Brain microvascular endothelial cell (primary cell): Measurements from ENCODE around the gene RBBP4.

Experiments used
- DNase-seq: peaks from one replicate; pipeline ENCODE4 v3.0.0-alpha.2; 2020
- H3K27ac ChIP-seq: fragments of 250-450 bp; sonication (Bioruptor Pico); 2 replicates; pipeline ENCODE4 v1.5.1; 2020; ENCODE audit warnings: mild to moderate bottlenecking, moderate library complexity
- H3K27me3 ChIP-seq: fragments of 250-450 bp; sonication (Bioruptor Pico); replicated peaks from 2 replicates; pipeline ENCODE4 v1.5.1; 2020; ENCODE audit warnings: mild to moderate bottlenecking
- H3K36me3 ChIP-seq: fragments of 250-450 bp; sonication (Bioruptor Pico); replicated peaks from 2 replicates; pipeline ENCODE4 v1.5.1; 2020; ENCODE audit warnings: mild to moderate bottlenecking
- H3K4me3 ChIP-seq: 2 replicates; pipeline ENCODE4 v1.5.1; 2011; ENCODE audit warnings: low read depth, mild to moderate bottlenecking, control low read depth, low read length, moderate library complexity
- in situ Hi-C: cut with HindIII; loops from 2 replicates; pipeline ENCODE4 v1.10.0; 2017; ENCODE audit warnings: low sequenced_read_pairs, low pct_ligation_motif_present
- TF ChIP-seq, protein P1 (sequence below): IDR thresholded peaks from 2 replicates; pipeline ENCODE4 v1.5.1; 2011; ENCODE audit warnings: low read depth, mild to moderate bottlenecking, moderate library complexity, low read length, control low read depth, inconsistent platforms; ENCODE audit errors: missing control alignments

The RBBP4 gene

DNA sequence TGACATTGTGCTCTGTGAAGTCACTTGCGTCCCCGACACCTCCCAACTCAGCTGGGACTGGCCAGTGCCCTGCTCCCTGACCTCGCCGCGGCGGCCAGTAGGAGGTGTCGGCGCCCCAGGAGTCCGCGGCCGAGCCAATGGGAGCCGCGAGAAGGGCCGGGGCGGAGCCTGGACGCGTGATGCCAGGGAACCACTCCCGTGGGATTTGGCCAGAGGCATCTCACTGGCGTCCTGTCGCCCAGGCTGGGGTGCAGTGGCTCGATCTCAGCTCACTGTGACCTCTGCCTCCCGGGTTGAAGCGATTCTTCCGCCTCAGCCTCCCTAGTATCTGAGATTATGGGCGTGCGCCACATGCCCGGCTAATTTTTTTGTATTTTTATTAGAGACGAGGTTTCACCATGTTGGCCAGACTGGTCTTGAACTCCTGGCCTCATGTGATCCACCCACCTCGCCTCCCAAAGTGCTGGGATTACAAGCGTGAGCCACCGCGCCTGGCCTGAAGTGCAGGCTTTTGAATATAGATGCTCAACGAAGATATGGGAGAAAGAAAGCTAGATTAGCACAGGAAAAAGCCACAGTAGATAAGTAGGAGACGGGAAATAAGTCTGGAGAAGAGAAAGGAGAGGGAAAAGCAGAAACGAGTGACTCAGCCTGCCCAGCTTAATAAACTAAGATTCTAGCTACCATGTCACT, 38.7 kb upstream of the RBBP4 start:
- in situ Hi-C loops = no loop called here
- TF ChIP-seq, protein P1, sequence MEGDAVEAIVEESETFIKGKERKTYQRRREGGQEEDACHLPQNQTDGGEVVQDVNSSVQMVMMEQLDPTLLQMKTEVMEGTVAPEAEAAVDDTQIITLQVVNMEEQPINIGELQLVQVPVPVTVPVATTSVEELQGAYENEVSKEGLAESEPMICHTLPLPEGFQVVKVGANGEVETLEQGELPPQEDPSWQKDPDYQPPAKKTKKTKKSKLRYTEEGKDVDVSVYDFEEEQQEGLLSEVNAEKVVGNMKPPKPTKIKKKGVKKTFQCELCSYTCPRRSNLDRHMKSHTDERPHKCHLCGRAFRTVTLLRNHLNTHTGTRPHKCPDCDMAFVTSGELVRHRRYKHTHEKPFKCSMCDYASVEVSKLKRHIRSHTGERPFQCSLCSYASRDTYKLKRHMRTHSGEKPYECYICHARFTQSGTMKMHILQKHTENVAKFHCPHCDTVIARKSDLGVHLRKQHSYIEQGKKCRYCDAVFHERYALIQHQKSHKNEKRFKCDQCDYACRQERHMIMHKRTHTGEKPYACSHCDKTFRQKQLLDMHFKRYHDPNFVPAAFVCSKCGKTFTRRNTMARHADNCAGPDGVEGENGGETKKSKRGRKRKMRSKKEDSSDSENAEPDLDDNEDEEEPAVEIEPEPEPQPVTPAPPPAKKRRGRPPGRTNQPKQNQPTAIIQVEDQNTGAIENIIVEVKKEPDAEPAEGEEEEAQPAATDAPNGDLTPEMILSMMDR = peak; percentile 24
- peak; percentile 72 for DNase-seq
- Histone ChIP-seq H3K36me3 (no peaks in the 10 kb centered on the region), H3K4me3 (peak overlapping the region; percentile 60), H3K27ac (no peak overlapping the region), H3K27me3 (no peaks in the 10 kb centered on the region)

DNA sequence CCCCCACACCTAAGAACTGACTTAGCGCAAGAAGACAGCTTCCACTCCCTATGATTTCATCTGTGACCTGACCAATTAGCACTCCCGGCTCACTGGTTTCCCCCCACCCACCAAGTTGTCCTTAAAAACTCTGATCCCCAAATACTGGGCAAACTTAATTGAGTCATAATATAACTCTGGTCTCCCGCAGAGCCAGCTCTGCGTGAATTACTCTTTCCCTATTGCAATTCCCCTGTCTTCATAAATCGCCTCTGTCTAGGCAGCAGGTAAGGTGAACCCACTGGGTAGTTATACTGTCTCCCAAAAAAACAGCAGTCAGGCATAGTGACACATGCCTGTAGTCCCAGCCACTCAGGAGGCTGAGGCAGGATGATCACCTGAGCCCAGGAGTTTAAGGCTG, 37.5 kb upstream of the RBBP4 start:
- TF ChIP-seq, protein P1 = no peak
- Histone ChIP-seq H3K27me3 (no peaks in the 10 kb centered on the region), H3K27ac (no peak overlapping the region), H3K36me3 (no peaks in the 10 kb centered on the region), H3K4me3 (no peak overlapping the region)
- in situ Hi-C loops = no loop called here
- no peak for DNase-seq

DNA sequence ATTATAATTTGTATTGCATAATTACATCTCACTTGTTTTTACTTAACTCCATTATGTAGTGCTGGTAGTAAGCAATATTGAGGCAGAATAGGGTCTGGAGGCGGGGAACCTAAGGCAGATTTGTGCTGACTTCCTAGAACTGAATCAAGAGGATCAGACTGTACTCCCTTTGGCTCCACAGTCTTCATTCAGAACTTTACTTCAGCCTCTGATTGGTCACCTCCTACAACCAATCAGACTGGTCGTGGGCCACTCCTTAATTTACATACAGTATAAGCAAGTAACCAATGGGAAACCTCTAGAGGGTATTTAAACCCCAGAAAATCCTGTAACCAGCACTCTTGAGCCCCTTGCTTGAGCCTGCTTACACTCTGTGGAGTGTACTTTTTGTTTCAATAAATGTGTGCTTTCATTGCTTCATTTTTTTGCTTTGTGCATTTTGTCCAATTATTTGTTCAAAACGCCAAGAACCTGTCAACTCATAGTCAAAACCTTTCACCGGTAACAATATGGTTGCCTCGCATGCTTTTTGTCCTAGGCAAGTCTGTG, 32.3 kb upstream of the RBBP4 start:
- Histone ChIP-seq H3K27ac (no peak overlapping the region), H3K36me3 (peaks cover 9% of the 10 kb centered on the region), H3K4me3 (no peak overlapping the region), H3K27me3 (no peaks in the 10 kb centered on the region)
- in situ Hi-C loops = no loop called here
- DNase-seq = no peak
- TF ChIP-seq, protein P1 = no peak

DNA sequence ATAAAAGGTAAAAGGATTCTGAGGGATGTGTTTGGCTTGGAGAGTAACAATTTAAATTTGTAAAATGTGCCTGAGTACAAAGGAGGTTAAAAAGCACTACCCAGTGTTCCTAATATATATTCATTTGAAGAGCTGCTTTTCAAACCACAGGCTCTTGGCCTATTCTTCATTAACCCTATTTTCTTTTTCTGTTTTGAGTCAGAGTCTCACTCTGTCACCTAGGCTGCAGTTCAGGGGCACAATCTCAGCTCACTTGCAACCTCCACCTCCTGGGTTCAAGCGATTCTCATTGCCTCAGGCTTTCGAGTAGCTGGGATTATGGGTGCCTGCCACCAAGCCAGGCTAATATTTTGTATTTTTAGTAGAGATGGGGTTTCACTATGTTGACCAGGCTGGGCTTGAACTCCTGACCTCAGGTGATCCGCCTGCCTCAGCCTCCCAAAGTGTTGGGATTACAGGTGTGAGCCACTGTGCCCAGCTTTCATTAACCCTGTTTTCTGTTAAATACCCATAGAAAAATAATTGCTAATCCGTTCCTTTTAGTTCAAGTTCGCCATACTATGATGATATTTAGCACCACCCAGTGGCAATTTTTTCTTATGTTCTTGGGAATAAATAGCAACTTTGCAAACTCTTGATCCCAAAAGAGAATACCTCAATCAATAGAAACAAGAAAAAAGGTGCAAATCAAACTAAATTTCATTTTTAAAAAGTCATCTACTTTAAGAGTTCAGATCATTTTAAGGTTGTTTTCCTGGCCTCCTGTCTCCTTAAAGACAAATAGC, 31.1 kb upstream of the RBBP4 start:
- in situ Hi-C loops = no loop called here
- no peak overlapping the region for H3K4me3 ChIP-seq
- TF ChIP-seq, protein P1 = no peak
- H3K27me3 ChIP-seq = no peaks in the 10 kb centered on the region
- DNase-seq = peak; percentile 4
- no peak overlapping the region for H3K27ac ChIP-seq
- peaks cover 9% of the 10 kb centered on the region for H3K36me3 ChIP-seq

DNA sequence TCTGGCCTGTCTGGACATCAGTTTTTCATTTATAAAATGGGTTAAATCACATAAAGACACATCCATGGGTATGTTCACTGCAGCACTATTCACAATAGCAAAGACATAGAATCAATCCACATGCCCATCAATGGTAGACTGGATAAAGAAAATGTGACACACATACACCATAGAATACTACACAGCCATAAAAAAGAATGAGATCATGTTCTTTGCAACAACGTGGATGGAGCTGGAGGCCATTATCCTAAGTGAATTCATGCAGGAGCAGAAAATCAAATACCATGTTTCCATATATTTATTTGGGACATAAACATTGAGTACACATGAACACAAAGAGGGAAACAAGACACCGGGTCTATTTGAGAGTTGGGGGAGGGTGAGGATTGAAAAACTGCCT, 28.8 kb upstream of the RBBP4 start:
- Histone ChIP-seq H3K27ac (no peak overlapping the region), H3K27me3 (no peaks in the 10 kb centered on the region), H3K36me3 (peaks cover 9% of the 10 kb centered on the region), H3K4me3 (no peak overlapping the region)
- DNase-seq = no peak
- TF ChIP-seq, protein P1 = no peak
- in situ Hi-C loops = no loop called here
